Measurements from ENCODE around the gene KANSL2.
"Not testable (repeated sequence)": the region's sequence is repeated elsewhere in the genome, so short reads cannot be mapped to it uniquely, and the experiment has no call there.

The KANSL2 gene

GRCh38 chr12:48682927-48683326 lies 889 bp upstream of the KANSL2 start:
- no peak for DNase-seq

- DNase-seq: not testable (repeated sequence)
These were observed 481 bp upstream of the KANSL2 start for GRCh38 chr12:48682533-48682905.

GRCh38 chr12:48681399-48681709 lies 684 bp downstream of the KANSL2 start:
- DNase-seq: no peak

GRCh38 chr12:48680861-48681260 lies 1.2 kb downstream of the KANSL2 start:
- DNase-seq: no peak

GRCh38 chr12:48678551-48679185 lies 3.4 kb downstream of the KANSL2 start:
- DNase-seq: no peak

GRCh38 chr12:48671231-48671856 lies 10.7 kb downstream of the KANSL2 start:
- DNase-seq: no peak

GRCh38 chr12:48668996-48669395 lies 13.0 kb downstream of the KANSL2 start:
- no peak for DNase-seq

GRCh38 chr12:48659863-48660262 lies 22.2 kb downstream of the KANSL2 start:
- no peak for DNase-seq

GRCh38 chr12:48651681-48652080 lies 30.4 kb downstream of the KANSL2 start:
- DNase-seq: no peak

- DNase-seq: not testable (repeated sequence)
These were observed 36.7 kb downstream of the KANSL2 start for GRCh38 chr12:48645354-48645753.

GRCh38 chr12:48643011-48643410 lies 39.0 kb downstream of the KANSL2 start:
- DNase-seq: no peak

GRCh38 chr12:48641752-48642555 lies 40.1 kb downstream of the KANSL2 start:
- DNase-seq: not testable (repeated sequence)

- DNase-seq: no peak
These were observed 41.2 kb downstream of the KANSL2 start for GRCh38 chr12:48640854-48641253.

GRCh38 chr12:48640428-48640827 lies 41.6 kb downstream of the KANSL2 start:
- no peak for DNase-seq

- no peak for DNase-seq
These were observed 51.0 kb downstream of the KANSL2 start for GRCh38 chr12:48631071-48631470.

- DNase-seq: no peak
These were observed 51.7 kb downstream of the KANSL2 start for GRCh38 chr12:48630346-48630745.

- no peak for DNase-seq
These were observed 52.5 kb downstream of the KANSL2 start for GRCh38 chr12:48629541-48629940.

- DNase-seq: no peak
These were observed 54.5 kb downstream of the KANSL2 start for GRCh38 chr12:48627556-48627955.

GRCh38 chr12:48622997-48623396 lies 59.0 kb downstream of the KANSL2 start:
- not testable (repeated sequence) for DNase-seq

- peak; percentile 75 for DNase-seq
These were observed 63.5 kb downstream of the KANSL2 start for GRCh38 chr12:48618541-48618940.

- DNase-seq: no peak
These were observed 66.4 kb downstream of the KANSL2 start for GRCh38 chr12:48615681-48616080.

- DNase-seq: no peak
These were observed 68.7 kb downstream of the KANSL2 start for GRCh38 chr12:48613321-48613720.
